Panc1 (cell line): Measurements from ENCODE around the gene KRT4. TPM values are rescaled to one million over a fixed set of nuclear protein-coding genes. Genes with fewer than 3 reads are reported as not detected.

Source experiments
- ATAC-seq: fragments of 200-7000 bp; cut with Tn5 transposase; 2 replicates; pipeline ENCODE4 v1.9.1; 2020; ENCODE audit warnings: mild to moderate bottlenecking, moderate library complexity
- BruUV-seq: library from RNA; stranded (reverse); fragments of 400-500 nt; replicated peaks from 2 replicates; lab custom pipeline; 2021; lab: Mats Ljungman, UMichigan
- CTCF ChIA-PET: fragments of 300-600 bp; sonication (Branson Sonifier 250); formaldehyde crosslinking; loops from one replicate; lab custom pipeline; 2022; ENCODE audit warnings: antibody characterized with exemption; lab: Charles Lee
- POLR2A ChIA-PET: fragments of 300-600 bp; sonication (Branson Sonifier 250); formaldehyde crosslinking; loops from one replicate; lab custom pipeline; 2022; ENCODE audit warnings: antibody characterized with exemption; lab: Charles Lee
- DNase-seq: peaks from one replicate; pipeline ENCODE4 v3.0.0-alpha.2; 2010; ENCODE audit warnings: low read depth, low spot score
- H3K27ac ChIP-seq: 2 replicates; pipeline ENCODE4 v1.5.1; 2011; ENCODE audit warnings: mild to moderate bottlenecking, low read length, inconsistent platforms
- H3K27me3 ChIP-seq: fragments of 200-500 bp; sonication (Bioruptor generic); 2 replicates; pipeline ENCODE4 v1.6.0; 2014; ENCODE audit warnings: low read length, inconsistent platforms; ENCODE audit not compliant: control insufficient read depth, insufficient read depth
- H3K36me3 ChIP-seq: fragments of 200-500 bp; sonication (Bioruptor generic); 2 replicates; pipeline ENCODE4 v1.5.1; 2014; ENCODE audit warnings: inconsistent platforms, mild to moderate bottlenecking, low read length, moderate library complexity; ENCODE audit not compliant: control insufficient read depth, insufficient read depth
- H3K4me1 ChIP-seq: 2 replicates; pipeline ENCODE4 v1.5.1; 2011; ENCODE audit warnings: inconsistent platforms, mild to moderate bottlenecking, low read length, moderate library complexity; ENCODE audit not compliant: control insufficient read depth, insufficient read depth
- H3K4me3 ChIP-seq, 2 experiments: 2 replicates each; pipeline ENCODE4 v1.5.1; 2011 to 2012; ENCODE audit warnings: low read depth in 2 of 2, low read length in 2 of 2, mild to moderate bottlenecking in 2 of 2, inconsistent platforms in 1 of 2, moderate library complexity in 1 of 2
- H3K9me3 ChIP-seq: fragments of 200-500 bp; sonication (Bioruptor generic); 2 replicates; pipeline ENCODE4 v1.5.1; 2014; ENCODE audit warnings: low read depth, mild to moderate bottlenecking, inconsistent platforms, low read length, moderate library complexity; ENCODE audit not compliant: control insufficient read depth, insufficient read depth
- POLR2AphosphoS5 ChIP-seq: IDR thresholded peaks from 2 replicates; pipeline ENCODE4 v1.6.1; 2012; ENCODE audit warnings: mild to moderate bottlenecking, low read depth, low read length, moderate library complexity
- SIN3A ChIP-seq: IDR thresholded peaks from 2 replicates; pipeline ENCODE4 v1.6.1; 2012; ENCODE audit warnings: low read depth, mild to moderate bottlenecking, low read length, moderate library complexity, borderline replicate concordance; ENCODE audit not compliant: insufficient read depth
- TCF7L2 ChIP-seq: IDR thresholded peaks from 2 replicates; pipeline ENCODE4 v1.6.1; 2011; ENCODE audit warnings: mild to moderate bottlenecking, low read depth, low read length, inconsistent platforms
- in situ Hi-C: cut with HindIII; loops from 2 replicates; pipeline ENCODE4 v1.10.0; 2016; ENCODE audit warnings: low sequenced_read_pairs, low pct_unique_long_range_greater_than_20kb
- intact Hi-C: fragments of 100-400 bp; cut with micrococcal nuclease; formaldehyde crosslinking; loops from one replicate; pipeline ENCODE4 v1.10.0; 2022; ENCODE audit not compliant: unreplicated experiment
- total RNA-seq: library from RNA; stranded (reverse); gene quantifications from one replicate; pipeline ENCODE4 v1.2.1, GENCODE V29; 2021; ENCODE audit not compliant: unreplicated experiment
- TF ChIP-seq, protein P1 (sequence below): fragments of 450-650 bp; IDR thresholded peaks from 2 replicates; pipeline ENCODE4 v1.5.1; 2017; ENCODE audit warnings: mild to moderate bottlenecking
- TF ChIP-seq, protein P2 (sequence below), 2 experiments: IDR thresholded peaks; 2 replicates each; pipeline ENCODE4 v1.6.1; 2011 to 2012; ENCODE audit warnings: low read depth in 2 of 2, control low read depth in 1 of 2, low read length in 1 of 2, mild to moderate bottlenecking in 1 of 2, moderate library complexity in 1 of 2; ENCODE audit not compliant: insufficient read depth in 1 of 2

Gene KRT4
- total RNA-seq, 1 experiment from 2014 or later: 0.15 TPM

DNA sequence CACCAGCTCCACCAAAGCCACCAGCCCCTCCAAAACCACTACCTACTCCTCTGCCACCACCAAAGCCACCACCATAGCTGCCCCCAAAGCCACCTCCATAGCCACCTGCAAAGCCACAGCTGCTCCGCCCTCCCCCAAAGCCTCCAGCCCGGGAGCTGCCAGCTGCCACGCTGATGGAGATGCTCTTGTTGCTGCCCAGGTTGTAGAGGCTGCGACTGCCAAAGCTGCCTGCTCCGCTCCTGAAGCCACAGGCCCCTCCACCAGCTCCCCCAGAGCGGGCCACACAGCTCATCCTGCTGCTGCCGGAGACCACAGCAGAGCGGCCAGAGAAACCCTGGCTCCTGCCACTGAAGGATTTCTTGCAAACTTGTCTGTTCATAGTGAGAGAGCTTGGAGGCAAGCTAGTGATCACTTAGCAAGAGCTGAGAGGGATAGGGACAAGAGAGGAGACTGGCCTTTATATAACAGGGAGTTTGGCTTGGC is 37.0 kb downstream of the KRT4 start, which contains the start of gene KRT76:
TSS of gene KRT76 (minus strand) at position 433 of the 483 bp plus-strand sequence. CDS start at position 379, 54 bp downstream.
- Histone ChIP-seq H3K36me3 (no peaks in the 10 kb centered on the region), H3K4me3 (no peak within 1 kb of the TSS), H3K27me3 (peaks cover 13% of the 10 kb centered on the region), H3K9me3 (no peaks in the 10 kb centered on the region), H3K4me1 (no peaks in the 10 kb centered on the region), H3K27ac (no peak within 1 kb of the TSS)
- POLR2A ChIA-PET: no interaction called here
- ATAC-seq (no peak), DNase-seq (no peak)
- intact Hi-C loops (no loop called here), in situ Hi-C loops (no loop called here)
- BruUV-seq: no TSS peak
- CTCF ChIA-PET: no interaction called here
- no peak for TF ChIP-seq TCF7L2
- TF ChIP-seq, protein P1, sequence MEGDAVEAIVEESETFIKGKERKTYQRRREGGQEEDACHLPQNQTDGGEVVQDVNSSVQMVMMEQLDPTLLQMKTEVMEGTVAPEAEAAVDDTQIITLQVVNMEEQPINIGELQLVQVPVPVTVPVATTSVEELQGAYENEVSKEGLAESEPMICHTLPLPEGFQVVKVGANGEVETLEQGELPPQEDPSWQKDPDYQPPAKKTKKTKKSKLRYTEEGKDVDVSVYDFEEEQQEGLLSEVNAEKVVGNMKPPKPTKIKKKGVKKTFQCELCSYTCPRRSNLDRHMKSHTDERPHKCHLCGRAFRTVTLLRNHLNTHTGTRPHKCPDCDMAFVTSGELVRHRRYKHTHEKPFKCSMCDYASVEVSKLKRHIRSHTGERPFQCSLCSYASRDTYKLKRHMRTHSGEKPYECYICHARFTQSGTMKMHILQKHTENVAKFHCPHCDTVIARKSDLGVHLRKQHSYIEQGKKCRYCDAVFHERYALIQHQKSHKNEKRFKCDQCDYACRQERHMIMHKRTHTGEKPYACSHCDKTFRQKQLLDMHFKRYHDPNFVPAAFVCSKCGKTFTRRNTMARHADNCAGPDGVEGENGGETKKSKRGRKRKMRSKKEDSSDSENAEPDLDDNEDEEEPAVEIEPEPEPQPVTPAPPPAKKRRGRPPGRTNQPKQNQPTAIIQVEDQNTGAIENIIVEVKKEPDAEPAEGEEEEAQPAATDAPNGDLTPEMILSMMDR: no peak
- TF ChIP-seq, protein P2, sequence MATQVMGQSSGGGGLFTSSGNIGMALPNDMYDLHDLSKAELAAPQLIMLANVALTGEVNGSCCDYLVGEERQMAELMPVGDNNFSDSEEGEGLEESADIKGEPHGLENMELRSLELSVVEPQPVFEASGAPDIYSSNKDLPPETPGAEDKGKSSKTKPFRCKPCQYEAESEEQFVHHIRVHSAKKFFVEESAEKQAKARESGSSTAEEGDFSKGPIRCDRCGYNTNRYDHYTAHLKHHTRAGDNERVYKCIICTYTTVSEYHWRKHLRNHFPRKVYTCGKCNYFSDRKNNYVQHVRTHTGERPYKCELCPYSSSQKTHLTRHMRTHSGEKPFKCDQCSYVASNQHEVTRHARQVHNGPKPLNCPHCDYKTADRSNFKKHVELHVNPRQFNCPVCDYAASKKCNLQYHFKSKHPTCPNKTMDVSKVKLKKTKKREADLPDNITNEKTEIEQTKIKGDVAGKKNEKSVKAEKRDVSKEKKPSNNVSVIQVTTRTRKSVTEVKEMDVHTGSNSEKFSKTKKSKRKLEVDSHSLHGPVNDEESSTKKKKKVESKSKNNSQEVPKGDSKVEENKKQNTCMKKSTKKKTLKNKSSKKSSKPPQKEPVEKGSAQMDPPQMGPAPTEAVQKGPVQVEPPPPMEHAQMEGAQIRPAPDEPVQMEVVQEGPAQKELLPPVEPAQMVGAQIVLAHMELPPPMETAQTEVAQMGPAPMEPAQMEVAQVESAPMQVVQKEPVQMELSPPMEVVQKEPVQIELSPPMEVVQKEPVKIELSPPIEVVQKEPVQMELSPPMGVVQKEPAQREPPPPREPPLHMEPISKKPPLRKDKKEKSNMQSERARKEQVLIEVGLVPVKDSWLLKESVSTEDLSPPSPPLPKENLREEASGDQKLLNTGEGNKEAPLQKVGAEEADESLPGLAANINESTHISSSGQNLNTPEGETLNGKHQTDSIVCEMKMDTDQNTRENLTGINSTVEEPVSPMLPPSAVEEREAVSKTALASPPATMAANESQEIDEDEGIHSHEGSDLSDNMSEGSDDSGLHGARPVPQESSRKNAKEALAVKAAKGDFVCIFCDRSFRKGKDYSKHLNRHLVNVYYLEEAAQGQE (IDR thresholded peaks at IDR 0.05; ENCODE audit: insufficient read depth in 1 of 2, low read depth in 2 of 2, low read length in 1 of 2): no peak

DNA sequence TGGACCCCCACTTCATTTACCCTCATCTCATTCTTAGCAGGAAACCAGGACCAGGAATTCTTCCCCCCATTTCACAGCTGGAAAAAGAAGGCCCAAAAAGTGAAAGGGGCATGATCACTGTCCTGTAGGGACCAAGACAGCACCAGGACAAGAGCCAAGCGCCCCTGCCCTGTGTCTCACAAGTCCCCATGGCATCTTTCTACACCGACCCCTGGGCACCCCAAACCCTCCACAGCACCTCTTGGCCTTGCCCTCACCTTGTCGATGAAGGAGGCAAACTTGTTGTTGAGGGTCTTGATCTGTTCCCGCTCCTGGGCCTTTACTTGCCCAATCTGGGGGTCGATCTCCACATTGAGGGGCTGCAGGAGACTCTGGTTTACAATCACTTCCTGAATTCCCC is 37.5 kb downstream of the KRT4 start:
- Histone ChIP-seq H3K4me1 (no peaks in the 10 kb centered on the region), H3K9me3 (no peaks in the 10 kb centered on the region), H3K36me3 (no peaks in the 10 kb centered on the region), H3K27me3 (peaks cover 10% of the 10 kb centered on the region; the same call in 1 of the 2 replicates), H3K27ac (no peak overlapping the region), H3K4me3 (no peak overlapping the region)
- CTCF ChIA-PET: no interaction called here
- POLR2A ChIA-PET: no interaction called here
- no peak for ATAC-seq
- no peak for DNase-seq
- no TSS peak for BruUV-seq
- no peak for TF ChIP-seq POLR2AphosphoS5
- TF ChIP-seq, protein P2 (IDR thresholded peaks at IDR 0.05; ENCODE audit: insufficient read depth in 1 of 2, low read depth in 2 of 2, low read length in 1 of 2): no peak
- TF ChIP-seq TCF7L2: no peak
- no peak for TF ChIP-seq SIN3A
- TF ChIP-seq, protein P1: no peak
- in situ Hi-C loops (no loop called here), intact Hi-C loops (no loop called here)
